ENCODE data around the gene CORIN.

Gene CORIN

DNA sequence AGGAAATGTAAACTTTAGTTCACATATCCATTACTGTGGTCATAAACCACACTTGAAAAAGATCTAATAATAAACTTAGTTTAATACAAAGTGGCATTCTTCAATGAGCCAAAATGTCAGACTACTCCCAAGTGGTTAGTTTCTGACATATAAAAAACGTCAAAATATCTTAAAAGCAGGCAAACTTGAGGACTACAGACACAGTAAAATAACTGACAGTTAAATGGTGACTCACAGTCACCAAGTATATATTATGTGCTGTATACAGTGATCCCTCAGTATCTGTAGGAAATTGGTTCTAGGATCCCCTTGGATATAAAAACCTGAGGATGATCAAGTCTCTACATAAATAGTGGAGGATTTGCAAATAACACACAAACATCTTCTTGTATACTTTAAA, 11.6 kb upstream of the CORIN start:
- in situ Hi-C loops (cut with MboI; ENCODE audit: low pct_unique_long_range_greater_than_20kb, low sequenced_read_pairs, unreplicated experiment): loop anchor here (25.0 kb wide), 1 partner anchor 137 kb away; no protein-coding TSS in a partner anchor
- TF ChIP-seq, protein P1, sequence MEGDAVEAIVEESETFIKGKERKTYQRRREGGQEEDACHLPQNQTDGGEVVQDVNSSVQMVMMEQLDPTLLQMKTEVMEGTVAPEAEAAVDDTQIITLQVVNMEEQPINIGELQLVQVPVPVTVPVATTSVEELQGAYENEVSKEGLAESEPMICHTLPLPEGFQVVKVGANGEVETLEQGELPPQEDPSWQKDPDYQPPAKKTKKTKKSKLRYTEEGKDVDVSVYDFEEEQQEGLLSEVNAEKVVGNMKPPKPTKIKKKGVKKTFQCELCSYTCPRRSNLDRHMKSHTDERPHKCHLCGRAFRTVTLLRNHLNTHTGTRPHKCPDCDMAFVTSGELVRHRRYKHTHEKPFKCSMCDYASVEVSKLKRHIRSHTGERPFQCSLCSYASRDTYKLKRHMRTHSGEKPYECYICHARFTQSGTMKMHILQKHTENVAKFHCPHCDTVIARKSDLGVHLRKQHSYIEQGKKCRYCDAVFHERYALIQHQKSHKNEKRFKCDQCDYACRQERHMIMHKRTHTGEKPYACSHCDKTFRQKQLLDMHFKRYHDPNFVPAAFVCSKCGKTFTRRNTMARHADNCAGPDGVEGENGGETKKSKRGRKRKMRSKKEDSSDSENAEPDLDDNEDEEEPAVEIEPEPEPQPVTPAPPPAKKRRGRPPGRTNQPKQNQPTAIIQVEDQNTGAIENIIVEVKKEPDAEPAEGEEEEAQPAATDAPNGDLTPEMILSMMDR (IDR thresholded peaks at IDR 0.05; ENCODE audit: extremely low read depth, insufficient read depth, missing control alignments): no peak
- DNase-seq (ENCODE audit: low spot score): no peak

DNA sequence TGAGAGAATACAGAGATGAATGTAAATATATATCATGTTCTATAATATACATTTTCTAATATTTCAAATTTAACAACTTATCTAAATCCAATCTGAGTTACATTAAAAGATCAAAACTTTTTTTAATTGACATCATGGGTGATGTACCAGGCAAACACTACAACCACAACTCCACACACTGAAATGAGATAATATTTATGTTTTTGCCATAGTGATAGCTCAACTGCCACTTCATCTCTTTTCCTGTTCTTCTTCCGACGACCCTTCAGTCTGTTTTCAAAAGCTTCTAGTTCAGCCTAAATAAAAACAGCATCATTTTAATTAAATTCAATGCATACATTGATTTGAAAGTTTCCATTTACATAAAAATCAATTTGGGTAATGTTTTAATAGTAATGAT, 10.2 kb upstream of the CORIN start:
- in situ Hi-C loops (cut with MboI; ENCODE audit: low pct_unique_long_range_greater_than_20kb, low sequenced_read_pairs, unreplicated experiment): loop anchor here (25.0 kb wide), 1 partner anchor 136 kb away; no protein-coding TSS in a partner anchor
- TF ChIP-seq, protein P1 (IDR thresholded peaks at IDR 0.05; ENCODE audit: extremely low read depth, insufficient read depth, missing control alignments): no peak
- DNase-seq (ENCODE audit: low spot score): no peak

DNA sequence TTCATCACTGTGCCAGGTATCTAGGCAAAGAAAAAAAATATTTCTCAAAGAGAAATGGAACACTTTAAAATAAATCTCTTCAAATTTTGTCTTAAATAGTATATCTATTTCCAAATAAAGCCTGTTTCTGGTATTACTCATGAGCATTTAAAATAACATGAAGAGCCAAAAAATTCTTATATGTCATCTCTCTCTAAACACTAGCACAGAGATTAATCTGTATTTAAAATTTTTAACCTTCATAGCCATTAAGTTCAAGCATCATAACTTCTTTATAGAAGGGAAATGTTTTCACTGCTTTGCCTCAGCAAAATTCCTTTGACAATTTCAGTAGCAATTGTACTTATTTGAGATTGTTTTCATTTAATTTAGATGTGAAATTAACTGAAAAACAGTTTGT, 5.1 kb upstream of the CORIN start:
- in situ Hi-C loops (cut with MboI; ENCODE audit: low pct_unique_long_range_greater_than_20kb, low sequenced_read_pairs, unreplicated experiment): loop anchor here (25.0 kb wide), 1 partner anchor 131 kb away; no protein-coding TSS in a partner anchor
- TF ChIP-seq, protein P1 (IDR thresholded peaks at IDR 0.05; ENCODE audit: extremely low read depth, insufficient read depth, missing control alignments): no peak
- no peak for DNase-seq (ENCODE audit: low spot score)

DNA sequence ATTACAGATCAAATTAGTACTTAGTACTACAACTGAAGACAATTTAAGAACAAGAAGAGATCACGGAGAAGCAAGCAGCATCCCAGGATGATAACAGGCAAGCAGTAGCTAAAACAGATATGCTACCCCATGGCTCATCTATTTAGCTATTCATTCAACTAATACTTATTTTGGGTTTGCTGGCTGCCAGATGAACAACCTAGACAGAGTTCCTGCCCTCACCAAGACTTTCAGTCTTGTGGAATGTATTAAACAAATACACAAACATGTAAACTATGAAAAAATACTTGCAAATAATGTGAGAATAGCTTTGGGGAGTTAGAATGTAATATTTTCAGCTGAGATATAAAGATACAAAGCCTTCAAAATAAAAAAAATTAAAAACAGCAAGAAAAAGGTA, 2.4 kb upstream of the CORIN start:
- in situ Hi-C loops (cut with MboI; ENCODE audit: low pct_unique_long_range_greater_than_20kb, low sequenced_read_pairs, unreplicated experiment): loop anchor here (25.0 kb wide), 1 partner anchor 128 kb away; no protein-coding TSS in a partner anchor
- TF ChIP-seq, protein P1 (IDR thresholded peaks at IDR 0.05; ENCODE audit: extremely low read depth, insufficient read depth, missing control alignments): no peak
- DNase-seq (ENCODE audit: low spot score): no peak

DNA sequence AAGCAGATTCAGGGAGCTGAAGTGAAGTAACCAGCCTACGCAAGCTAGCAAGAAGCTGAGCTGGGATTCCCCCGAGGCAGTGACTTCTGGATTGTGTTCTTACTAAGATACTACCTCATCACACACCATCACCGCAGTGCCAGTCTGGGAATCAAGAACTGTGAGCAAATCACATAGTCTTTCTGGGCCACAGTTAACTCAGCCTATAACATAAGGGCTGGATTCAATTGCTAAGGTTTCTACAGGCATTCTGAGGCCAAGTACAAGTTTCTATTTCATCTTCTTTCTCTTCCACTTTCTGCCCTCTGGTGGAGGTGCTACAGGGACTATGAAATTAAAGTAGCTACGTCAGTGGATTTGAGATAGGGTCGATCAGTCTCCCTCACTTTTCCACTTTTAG, 1.4 kb upstream of the CORIN start:
- peak; percentile 67 for DNase-seq (ENCODE audit: low spot score)
- TF ChIP-seq, protein P1 (IDR thresholded peaks at IDR 0.05; ENCODE audit: extremely low read depth, insufficient read depth, missing control alignments): peak; percentile 48
- in situ Hi-C loops (cut with MboI; ENCODE audit: low pct_unique_long_range_greater_than_20kb, low sequenced_read_pairs, unreplicated experiment): loop anchor here (25.0 kb wide), 1 partner anchor 127 kb away; no protein-coding TSS in a partner anchor

DNA sequence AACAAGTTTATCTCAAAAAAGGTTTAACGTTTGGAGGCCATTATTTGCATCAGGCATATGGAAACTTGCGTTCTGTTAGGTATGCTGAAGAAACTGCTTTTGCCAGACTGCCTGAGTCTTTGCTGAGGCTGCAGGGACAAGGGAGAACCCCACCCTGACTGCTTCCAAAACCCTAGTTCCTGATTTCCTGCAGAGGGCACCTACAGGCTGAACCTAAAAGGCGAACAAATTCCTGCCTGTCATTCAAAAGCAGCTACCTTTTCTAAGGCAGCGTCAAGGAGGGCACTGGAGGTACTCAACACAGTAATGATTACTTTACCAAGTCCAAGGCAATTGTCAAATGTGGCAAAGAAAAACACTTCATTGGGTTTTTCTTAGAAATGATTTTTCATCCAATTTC, 578 bp upstream of the CORIN start:
- TF ChIP-seq, protein P1 (IDR thresholded peaks at IDR 0.05; ENCODE audit: extremely low read depth, insufficient read depth, missing control alignments): no peak
- no peak for DNase-seq (ENCODE audit: low spot score)
- in situ Hi-C loops (cut with MboI; ENCODE audit: low pct_unique_long_range_greater_than_20kb, low sequenced_read_pairs, unreplicated experiment): loop anchor here (25.0 kb wide), 1 partner anchor 126 kb away; no protein-coding TSS in a partner anchor

Measured in GM13977 (cell line).